ENCODE data around the gene LIMK1.

LIMK1 gene

GRCh38 chr7:74129887-74130286 is 46.3 kb downstream of the LIMK1 start:
- Histone ChIP-seq H3K27ac (no peak overlapping the region), H3K4me3 (no peak overlapping the region)
- DNase-seq (ENCODE audit: low spot score): no peak
- TF ChIP-seq, protein P1, sequence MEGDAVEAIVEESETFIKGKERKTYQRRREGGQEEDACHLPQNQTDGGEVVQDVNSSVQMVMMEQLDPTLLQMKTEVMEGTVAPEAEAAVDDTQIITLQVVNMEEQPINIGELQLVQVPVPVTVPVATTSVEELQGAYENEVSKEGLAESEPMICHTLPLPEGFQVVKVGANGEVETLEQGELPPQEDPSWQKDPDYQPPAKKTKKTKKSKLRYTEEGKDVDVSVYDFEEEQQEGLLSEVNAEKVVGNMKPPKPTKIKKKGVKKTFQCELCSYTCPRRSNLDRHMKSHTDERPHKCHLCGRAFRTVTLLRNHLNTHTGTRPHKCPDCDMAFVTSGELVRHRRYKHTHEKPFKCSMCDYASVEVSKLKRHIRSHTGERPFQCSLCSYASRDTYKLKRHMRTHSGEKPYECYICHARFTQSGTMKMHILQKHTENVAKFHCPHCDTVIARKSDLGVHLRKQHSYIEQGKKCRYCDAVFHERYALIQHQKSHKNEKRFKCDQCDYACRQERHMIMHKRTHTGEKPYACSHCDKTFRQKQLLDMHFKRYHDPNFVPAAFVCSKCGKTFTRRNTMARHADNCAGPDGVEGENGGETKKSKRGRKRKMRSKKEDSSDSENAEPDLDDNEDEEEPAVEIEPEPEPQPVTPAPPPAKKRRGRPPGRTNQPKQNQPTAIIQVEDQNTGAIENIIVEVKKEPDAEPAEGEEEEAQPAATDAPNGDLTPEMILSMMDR (IDR thresholded peaks at IDR 0.05): no peak

- H3K27ac ChIP-seq: no peak overlapping the region
- TF ChIP-seq, protein P1 (IDR thresholded peaks at IDR 0.05): no peak
- DNase-seq (ENCODE audit: low spot score): no peak
- no peak overlapping the region for H3K4me3 ChIP-seq
Observed at GRCh38 chr7:74130518-74130917, 46.9 kb downstream of the LIMK1 start.

- no peak for DNase-seq (ENCODE audit: low spot score)
- Histone ChIP-seq H3K4me3 (no peak overlapping the region), H3K27ac (no peak overlapping the region)
- TF ChIP-seq, protein P1 (IDR thresholded peaks at IDR 0.05): no peak
Observed at GRCh38 chr7:74134117-74134620, 50.6 kb downstream of the LIMK1 start.

GRCh38 chr7:74138334-74138867 is 54.8 kb downstream of the LIMK1 start:
- Histone ChIP-seq H3K4me3 (no peak overlapping the region), H3K27ac (no peak overlapping the region)
- DNase-seq (ENCODE audit: low spot score): no peak
- TF ChIP-seq, protein P1 (IDR thresholded peaks at IDR 0.05): no peak

DNA sequence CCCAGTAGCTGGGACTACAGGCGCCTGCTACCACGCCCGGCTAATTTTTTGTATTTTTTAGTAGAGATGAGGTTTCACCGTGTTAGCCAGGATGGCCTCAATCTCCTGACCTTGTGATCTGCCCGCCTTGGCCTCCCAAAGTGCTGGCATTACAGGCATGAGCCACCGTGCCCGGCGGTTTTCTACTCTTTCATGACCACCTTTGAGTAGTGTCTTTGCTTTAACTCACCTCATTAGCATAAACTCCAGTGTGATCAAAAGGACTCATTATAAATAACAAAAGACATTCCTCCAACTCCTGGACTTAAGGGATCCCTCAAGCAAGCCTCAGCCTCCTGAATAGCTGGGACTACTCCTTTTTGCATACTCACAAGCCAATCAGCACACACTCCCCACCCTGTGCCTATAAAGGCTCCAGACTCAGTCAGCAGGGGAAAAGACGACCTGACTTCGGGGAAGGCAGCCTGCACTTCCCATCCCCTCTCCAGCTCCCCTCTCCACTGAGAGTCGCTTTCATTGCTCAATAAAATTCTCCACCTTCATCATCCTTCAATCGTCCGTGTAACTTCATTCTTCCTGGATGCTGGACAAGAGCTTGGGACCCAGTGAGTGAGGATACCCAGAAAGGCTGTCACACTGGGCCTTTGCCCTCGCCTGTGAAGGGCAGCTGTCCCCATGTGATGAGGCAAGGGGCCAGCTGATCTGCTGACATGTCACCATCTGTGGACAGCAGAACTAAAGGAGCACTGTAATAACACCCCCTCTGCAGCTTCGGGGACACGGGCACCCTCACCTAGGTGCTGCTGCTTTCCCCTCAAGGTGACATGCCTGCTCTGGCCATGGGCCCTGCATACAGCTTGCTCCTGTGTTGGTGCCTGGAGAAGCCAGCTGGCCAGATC is 55.6 kb downstream of the LIMK1 start:
- no peak overlapping the region for H3K4me3 ChIP-seq
- no peak for DNase-seq (ENCODE audit: low spot score)
- no peak overlapping the region for H3K27ac ChIP-seq
- TF ChIP-seq, protein P1 (IDR thresholded peaks at IDR 0.05): no peak

GRCh38 chr7:74141705-74142104 is 58.1 kb downstream of the LIMK1 start:
- no peak overlapping the region for H3K4me3 ChIP-seq
- H3K27ac ChIP-seq: no peak overlapping the region
- TF ChIP-seq, protein P1 (IDR thresholded peaks at IDR 0.05): no peak
- DNase-seq (ENCODE audit: low spot score): no peak
